Gastroesophageal sphincter (tissue), 3 donors: Measurements from ENCODE around the gene CCNDBP1.
"Not testable (repeated sequence)": the region's sequence is repeated elsewhere in the genome, so short reads cannot be mapped to it uniquely, and the experiment has no call there.

Experiments
- POLR2A ChIP-seq, 2 donors: fragments of 450-650 bp; IDR thresholded peaks; one replicate each; pipeline ENCODE4 v1.6.1; 2017; ENCODE audit warnings: antibody characterized with exemption in 2 of 2, mild to moderate bottlenecking in 2 of 2, moderate library complexity in 1 of 2
- TF ChIP-seq, protein P1 (sequence below), 4 experiments: fragments of 200-600 bp in 2 of 4; fragments of 450-650 bp in 2 of 4; sonication (generic) in 1 of 4; IDR thresholded peaks; one replicate each; pipeline ENCODE4 v1.5.1; 2017 to 2019; ENCODE audit warnings: antibody characterized with exemption in 4 of 4, mild to moderate bottlenecking in 2 of 4, moderate library complexity in 2 of 4

DNA sequence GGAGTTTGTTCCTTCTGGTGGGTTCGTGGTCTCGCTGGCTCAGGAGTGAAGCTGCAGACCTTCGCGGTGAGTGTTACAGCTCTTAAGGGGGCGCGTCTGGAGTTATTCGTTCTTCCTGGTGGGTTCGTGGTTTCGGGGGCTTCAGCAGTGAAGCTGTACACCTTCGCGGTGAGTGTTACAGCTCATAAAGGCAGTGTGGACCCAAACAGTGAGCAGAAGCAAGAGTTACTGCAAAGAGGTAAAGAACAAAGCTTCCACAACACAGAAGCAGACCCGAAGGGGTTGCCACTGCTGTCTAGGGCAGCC, 40.7 kb downstream of the CCNDBP1 start:
- TF ChIP-seq, protein P1, sequence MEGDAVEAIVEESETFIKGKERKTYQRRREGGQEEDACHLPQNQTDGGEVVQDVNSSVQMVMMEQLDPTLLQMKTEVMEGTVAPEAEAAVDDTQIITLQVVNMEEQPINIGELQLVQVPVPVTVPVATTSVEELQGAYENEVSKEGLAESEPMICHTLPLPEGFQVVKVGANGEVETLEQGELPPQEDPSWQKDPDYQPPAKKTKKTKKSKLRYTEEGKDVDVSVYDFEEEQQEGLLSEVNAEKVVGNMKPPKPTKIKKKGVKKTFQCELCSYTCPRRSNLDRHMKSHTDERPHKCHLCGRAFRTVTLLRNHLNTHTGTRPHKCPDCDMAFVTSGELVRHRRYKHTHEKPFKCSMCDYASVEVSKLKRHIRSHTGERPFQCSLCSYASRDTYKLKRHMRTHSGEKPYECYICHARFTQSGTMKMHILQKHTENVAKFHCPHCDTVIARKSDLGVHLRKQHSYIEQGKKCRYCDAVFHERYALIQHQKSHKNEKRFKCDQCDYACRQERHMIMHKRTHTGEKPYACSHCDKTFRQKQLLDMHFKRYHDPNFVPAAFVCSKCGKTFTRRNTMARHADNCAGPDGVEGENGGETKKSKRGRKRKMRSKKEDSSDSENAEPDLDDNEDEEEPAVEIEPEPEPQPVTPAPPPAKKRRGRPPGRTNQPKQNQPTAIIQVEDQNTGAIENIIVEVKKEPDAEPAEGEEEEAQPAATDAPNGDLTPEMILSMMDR (IDR thresholded peaks at IDR 0.05), result not testable (repeated sequence)
- TF ChIP-seq POLR2A (IDR thresholded peaks at IDR 0.05), result not testable (repeated sequence)
